HG03159 (cell line): ENCODE data around the gene LSM6.

Experiments
- ATAC-seq: cut with Tn5 transposase; IDR thresholded peaks from one replicate; pipeline ENCODE4 v1.9.1; 2021; ENCODE audit warnings: mild to moderate bottlenecking, moderate library complexity; ENCODE audit not compliant: unreplicated experiment

LSM6 gene

DNA sequence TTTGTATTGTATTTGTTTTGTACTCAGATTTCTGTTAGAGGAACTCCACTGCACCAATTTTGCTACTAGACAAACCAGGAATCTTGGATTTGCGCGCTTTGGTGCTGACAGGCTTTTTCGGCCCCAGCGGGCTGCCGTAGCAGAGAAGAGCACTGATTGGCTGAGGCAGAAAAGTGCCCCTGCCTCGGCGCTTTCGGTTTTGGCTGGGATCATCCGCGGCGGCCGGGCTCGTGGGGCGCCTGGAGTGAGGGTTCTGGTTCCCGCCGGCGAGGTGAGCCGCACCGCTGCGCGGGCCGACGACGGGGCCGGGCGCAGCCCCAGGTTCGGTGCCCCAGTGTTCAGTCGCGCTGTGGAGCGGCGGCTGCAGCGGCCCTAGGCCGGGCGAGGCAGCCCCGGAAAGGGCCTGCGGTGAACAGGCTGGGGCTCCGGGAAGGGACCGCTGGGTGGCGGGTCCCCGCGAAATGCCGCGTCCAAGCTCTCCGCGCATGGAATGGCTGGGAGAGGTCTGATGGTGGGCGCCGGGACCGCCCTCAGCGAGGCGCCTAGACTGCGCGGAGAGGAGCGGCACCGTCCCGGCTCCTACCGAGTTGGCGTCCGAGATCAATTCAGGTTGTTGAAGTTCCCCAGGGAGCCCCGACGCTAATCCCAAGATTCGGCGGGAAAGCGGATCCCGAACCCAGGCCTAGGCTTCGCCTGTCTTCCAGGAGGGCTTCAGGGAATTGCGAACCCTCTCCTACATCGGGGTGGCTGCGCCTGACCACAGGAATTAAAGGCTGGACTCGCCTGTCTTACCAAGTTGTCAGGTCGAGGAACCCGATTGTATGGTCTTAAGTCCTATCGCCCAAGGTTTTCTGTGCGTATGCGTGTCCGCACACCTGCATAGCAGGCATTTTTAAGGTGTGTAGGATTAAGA, at the start of gene LSM6:
Gene LSM6 (plus strand): TSS at position 178 of the 913 bp plus-strand sequence. CDS start 7,204 bp downstream, outside the sequence.
- ATAC-seq = peak; percentile 87

DNA sequence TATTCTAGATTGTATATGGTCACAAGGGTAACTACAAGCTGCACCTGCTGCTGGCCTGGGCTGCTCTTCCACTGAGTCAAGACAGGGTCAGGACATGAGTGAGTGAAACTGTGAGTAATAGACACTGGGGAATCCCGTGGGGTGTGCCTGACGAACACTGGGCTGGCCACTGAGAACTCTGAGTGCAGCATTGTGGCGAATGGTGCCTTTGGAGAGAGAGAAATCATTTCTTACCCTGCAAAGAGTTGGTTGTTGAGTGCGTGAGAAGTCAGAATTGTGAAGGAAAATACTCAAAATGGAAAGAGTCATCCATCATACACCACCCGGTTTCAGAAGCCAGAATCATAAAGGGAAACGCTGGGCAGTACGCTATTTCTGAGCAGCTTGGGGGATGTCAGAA, 43.1 kb upstream of the LSM6 start:
- peak; percentile 97 for ATAC-seq

DNA sequence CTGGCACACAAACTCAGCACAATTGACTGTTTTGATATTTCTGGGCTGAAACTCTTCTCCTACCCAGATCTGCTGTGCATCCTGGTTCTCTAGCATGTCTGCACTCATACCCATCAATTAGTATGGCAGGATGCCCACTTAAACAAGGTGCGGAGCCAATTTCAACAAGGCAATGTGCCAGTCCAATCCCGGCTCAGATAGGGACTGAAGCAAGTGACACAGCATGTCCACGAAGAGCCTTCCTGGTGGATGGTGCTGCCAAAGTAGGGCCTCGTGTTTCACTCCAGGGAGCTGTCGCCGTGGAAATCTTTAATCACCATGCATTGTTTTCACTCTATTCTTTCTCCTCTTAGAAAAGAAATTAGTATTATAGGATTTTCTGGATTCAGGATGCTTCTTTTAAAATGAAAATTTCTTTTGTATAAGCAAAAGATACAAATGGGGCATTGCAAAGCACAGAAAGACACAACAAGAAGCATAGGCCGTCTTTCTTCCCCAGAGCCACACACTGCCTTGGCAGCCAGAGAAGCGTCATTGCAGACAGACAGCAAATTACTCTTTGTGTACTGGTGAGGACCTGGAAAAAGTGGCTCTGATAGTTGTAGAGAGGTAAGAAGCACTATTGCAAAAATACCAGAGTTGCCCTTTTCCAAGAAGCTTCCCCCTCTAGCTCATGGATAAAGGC, 40.6 kb upstream of the LSM6 start:
- ATAC-seq = no peak

DNA sequence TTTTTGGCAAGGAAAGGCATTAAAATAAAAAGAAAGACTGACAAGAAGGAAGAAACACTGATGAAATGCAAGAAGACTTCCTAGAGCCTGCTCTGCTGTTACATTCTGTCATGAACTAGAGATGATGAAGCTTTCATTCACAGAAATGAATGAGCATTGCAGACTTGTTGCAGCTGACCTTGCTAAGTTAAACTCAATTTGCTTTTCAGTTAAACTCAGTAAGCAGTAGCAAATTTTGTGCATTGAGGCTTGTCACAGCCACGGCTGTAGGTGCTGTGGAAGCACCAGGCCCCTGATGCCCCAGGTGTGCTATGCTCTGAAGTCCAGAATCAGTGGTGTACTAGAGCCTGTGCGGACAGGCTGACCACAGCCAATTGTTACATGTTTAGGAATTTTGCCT, 39.6 kb upstream of the LSM6 start:
- no peak for ATAC-seq

DNA sequence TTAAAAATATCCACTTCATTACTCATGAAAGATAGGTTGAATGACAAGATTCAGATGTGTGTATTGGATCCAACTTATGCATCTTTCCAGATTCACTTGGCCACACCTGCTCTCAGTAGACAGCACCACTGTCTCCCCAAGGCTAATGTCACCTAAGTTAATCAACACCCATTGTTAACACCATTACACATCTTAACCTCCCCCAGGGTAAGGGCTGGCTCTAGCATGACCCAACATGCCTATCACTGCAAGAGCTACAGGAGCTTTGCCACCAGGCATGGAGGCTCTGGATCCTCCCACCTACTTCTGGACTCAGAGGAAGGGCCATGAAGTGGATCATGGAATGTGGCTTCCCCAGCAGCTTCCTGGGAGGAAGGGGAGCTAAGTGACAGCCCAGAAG, 32.8 kb upstream of the LSM6 start:
- peak; percentile 54 for ATAC-seq

DNA sequence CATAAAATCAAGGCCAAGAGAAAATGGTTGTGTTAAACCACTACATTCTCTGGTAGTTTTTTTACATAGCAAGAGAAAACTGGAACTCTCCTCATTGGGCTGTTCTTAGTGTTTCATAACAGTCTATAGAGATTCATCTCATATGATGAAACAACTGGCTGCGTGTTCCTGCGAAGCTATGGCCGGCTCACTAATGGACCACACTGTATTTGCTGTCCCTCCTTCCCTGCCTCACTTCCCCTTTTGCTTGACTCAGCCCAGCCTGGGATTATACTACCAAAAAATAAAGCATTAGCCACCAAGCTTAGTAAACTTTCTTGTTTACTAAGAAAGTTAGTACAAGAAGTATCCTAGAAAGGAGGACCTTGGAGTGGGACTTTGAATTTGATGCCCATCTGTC, 31.6 kb upstream of the LSM6 start:
- ATAC-seq = no peak

DNA sequence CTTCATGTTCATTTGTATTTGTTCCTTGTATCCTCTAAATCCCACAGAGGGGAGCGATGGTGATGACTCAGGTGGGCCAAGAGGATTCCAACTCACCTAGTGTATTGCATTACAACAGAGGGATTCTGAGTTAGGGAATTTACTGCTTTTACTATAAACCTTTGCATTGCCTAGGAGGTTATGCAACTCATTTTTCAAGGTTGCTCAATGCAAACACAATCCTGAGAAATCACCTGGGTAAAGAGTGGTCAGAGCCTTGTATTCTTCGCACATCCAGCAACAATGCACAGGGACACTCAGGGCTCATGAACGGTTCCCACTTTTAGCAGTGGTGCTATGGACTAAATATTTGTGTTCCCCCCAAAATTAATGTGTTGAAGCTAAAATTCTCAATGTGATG, 28.6 kb upstream of the LSM6 start:
- ATAC-seq = no peak

DNA sequence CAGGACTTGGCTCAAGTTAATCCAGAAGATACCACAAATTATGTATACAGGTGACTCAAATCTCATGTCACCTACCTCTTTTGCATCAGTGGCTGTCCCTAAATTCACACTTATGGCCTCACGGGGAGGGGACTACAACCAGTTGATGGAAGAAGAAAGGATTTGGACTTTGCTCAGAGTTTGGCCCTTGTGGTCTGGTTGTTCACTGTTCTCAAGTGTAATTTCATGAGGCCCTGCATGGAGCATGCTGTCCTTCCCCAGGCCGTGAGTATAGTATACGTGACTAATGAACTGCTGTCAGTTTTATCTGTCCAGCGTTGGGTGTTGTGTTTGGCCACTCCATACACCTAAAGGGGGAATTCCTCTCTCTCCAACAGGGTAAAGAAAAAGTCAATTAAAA, 27.5 kb upstream of the LSM6 start:
- no peak for ATAC-seq

DNA sequence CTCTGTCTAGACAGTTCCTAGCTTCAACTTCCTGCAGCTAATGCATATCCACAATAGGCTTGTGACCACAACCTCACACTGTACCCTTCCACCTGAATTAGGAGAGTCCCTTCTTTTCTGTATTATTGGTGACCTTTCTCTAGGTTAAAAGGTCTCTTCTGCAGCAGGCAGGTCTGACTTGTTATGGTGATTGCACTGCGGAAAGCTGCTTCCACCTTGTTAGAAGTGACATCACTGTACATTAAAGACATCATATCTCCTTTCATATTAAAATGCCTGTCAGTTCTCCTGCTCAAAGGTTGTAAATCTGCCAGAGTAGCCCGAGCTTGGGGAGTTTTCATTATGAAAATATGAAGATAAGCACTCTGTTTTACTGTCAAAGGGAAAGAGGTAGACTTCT, 21.5 kb upstream of the LSM6 start:
- ATAC-seq = no peak

DNA sequence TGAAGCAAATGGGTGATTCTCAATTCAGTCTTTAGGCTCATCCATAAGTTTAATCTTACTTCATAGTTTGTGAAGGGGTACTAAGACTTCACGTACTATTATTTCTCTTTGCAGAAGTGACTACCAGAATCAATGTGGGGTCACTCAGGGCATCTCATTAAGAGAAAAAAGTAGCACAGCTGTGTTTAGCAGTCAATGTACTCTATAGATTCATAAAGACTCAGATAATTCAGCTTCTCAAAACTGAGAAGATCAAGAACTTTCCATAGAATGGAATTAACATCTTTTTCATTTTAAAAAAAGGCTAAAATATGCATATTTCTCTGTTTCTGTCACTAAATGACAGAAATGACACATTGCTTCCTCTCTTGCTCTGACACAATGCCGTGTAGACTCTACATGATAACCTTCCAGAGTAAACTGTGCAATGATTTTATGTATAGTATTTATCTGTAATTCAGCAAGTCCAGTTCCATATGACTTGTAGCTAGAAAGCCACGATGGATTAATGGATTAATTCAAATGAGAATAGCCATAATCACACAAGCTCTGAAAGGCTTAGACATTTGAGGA, 20.3 kb upstream of the LSM6 start:
- ATAC-seq = peak; percentile 45

DNA sequence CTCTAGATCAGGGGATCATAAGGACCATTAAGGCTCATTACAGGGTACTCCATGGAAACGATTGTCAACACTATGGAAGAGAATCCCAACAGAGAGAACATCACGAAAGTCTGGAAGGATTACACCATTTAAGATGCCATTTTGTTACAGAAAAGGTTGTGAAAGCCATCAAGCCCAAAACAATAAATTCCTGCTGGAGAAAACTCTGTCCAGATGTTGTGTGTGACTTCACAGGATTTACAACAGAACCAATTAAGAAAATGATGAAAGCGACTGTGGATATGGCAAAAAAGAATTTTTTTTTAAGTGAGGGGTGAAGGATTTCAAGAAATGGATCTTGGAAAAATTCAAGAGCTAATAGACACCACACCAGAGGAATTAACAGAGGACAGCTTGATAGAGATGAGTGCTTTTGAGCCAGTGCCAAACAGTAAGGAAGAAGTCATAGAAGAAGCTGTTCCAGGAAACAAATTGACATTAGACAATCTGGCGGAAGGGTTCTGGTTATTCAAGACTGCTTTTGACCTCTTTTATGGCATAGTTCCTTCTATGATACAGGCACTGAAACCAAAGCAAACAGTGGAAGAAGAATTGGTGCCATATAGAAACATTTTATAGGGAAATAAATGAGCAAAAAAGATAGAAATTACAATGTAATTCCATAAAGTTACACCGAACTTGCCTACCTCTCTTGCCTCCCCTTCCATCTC, 17.3 kb upstream of the LSM6 start:
- no peak for ATAC-seq

DNA sequence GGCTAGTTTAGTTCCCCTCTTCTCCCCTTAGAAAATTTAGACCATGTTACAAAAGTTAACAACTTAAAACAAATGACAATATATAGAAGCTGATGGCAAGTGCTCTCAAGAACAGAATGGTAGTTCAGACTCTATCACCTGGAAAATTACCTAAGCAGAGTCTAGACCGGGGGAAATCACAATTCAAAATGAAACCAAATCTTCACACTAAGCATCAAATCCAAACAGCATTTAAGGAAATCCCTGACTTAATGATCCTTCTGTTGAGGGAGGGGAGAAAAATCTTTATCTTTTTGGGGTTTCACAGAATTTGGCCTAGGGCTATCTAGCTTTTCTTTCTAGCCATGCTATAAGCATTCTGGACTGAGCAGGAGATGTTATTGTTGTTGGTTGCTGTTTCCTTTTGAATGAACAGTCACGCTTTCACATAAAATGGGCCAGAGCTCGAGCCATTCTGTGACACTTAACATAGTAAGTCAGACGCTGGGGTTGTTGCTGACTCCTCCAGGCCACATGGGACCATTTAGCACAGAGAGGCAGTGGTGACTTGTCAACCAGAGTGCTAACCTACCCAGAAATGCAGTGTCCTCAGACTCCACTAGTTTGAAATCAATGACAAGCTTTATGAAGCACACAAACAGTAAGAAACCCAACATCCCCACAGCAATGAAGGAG, 16.0 kb upstream of the LSM6 start:
- ATAC-seq = peak; percentile 77

DNA sequence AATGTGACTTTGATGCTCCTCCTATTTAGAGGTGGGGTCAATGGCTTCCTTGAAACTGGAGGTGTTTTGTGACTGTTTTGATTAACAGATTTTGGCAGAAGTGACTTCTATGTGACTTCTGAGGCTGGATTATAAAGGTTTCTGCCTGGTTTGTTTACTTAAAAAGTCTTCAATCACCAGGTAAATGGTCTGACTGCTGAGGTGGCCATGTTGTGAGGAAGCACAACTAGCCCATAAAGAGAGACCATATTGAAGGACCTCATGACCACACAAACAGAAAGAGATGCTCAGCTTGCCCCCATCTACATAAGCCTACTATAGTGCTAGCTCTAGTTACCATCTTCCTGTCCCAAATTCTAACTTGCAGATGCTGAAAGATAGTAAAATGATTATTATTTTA, 14.3 kb upstream of the LSM6 start:
- no peak for ATAC-seq

DNA sequence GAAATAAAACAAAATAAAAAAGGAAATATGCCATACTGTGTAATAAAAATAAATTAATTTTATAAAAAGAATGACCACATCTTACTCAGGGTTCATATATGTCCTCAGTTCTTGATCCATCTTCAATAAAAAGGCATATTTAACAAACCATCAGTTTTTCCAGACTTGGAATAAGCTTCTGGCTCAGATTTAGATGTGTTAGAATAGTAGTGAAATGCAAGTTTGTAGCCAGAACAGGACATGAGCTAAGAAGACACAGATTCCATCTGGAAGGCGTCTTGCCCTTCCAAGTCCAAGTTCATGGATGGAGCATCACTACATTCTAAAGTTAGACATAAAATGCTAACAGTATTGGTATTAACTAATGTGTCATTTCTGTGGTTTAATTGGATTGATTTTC, 10.3 kb upstream of the LSM6 start:
- ATAC-seq = no peak

DNA sequence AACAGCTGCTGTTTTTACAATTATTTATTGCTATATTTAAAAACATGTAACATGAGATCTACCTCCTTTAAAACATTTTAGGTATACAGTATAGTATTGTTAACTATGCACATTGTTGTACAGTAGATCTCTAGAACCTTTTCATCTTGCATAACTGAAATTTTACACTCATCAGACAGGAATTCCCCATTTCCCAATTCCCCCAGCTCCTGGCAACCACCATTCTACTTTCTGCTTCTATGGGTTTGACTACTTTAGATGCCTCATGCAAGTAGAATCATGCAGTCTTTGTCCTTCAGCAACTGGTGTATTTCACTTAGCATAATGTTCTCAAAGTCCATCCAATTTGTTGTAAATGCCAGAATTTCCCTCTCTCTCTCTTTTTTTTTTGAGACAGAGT, 9.7 kb upstream of the LSM6 start:
- no peak for ATAC-seq

DNA sequence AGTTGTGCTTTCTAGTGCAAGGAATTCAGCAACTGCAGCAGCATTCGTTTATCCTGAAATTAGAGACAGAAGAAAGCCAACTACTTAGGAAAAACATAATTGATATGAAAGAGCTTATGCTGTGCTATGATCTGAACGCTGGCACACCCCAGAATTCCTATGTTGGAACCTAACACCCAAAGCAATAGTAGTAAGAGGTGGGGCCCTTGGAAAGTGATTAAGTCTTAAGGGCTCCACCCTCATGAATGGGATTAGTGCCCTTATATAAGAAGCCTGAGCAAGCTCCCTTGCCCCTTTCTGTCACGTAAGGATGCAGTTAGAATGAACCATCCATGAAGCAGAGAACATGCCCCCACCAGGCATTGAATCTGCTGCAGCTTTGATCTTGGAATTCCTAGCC, 5.4 kb upstream of the LSM6 start:
- no peak for ATAC-seq

DNA sequence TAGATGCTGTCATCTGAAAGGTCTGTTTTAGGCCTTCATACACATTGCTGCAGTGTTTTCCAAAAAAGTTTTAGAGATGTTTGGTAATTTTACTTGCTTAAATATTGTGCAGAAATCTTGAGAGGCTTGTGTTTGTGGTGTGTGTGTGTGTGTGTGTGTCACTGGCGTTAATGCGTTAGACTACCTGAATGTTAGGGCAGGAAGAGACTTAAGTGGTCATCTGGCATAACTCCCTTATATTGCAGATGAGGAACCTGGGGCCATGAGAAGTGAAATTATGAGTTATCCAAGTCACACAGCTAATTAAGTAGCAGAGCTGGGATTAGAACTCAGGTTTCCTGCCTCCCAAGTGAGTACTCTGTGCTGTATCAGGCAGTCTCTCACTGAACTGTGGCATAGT, 1.4 kb downstream of the LSM6 start:
- no peak for ATAC-seq

DNA sequence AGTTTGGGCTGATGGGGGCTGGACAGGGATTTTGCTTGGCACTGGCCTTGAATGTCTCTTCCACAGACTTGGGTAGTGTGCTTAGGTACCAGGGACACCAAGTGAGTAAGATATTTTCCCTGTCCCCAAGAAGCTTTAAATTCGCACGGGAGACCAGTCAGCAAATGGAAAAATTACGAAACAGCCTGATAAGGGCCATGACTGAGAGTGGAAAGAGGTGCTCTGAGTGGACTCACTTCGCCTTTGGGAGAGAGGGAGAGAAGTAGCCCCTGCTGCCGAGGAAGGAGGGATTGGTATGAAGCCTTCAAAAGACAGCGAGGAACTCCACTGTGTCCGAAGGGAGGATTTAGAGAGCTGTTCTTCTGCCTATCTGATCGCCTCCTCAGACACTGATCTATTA, 2.6 kb downstream of the LSM6 start:
- no peak for ATAC-seq

DNA sequence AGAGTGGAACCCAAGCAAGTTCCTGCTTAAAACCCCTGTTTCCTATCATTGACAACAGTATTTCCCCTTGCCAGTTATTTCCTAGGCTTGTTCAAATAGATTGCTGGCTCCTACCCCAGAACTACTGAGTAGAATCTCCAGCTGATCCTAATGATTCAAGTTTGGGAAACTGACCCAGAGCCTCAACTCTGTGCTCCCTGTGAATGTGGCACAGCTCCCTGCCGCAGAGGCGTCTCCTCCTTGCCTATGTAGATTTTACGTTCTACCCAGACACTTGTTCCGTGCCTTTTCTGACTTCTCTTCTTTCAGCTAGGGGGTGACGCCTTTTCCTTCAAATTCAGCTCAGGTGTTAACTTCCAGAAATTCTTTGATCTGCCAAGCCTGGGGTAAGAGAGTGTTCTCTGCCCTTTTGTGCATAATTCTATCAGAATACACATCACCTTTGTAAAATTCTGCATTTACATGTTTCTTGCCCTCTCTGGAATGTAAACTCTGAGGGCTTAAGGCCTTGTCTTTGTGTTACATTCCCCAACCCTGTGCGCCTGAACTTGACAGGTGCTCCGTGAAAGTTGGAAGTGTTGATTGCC, 4.4 kb downstream of the LSM6 start:
- ATAC-seq = no peak

DNA sequence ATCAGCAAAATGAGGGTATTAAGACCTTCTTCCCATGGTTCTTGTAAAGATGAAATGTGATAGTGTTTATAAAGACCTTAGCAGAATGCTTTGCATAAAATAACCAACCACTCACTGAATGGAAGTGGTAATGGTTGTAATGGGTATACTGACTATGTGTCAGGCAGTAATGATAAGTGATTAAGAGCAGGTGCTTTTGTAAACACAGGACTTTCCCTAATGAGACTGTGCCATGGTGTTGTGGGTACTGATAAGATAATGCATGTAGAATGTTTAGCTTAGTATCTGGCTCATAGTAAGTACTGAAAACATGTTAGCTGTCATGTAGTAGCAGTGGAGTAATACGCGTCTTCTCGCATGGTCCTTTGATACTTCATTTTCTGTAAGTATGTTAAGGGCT, 6.9 kb downstream of the LSM6 start:
- ATAC-seq = no peak
